Pancreas (tissue), 10 donors: Measurements from ENCODE around the gene POPDC3. TPM values are rescaled to one million over a fixed set of nuclear protein-coding genes. Genes with fewer than 3 reads are reported as not detected.
"Not testable (repeated sequence)": the region's sequence is repeated elsewhere in the genome, so short reads cannot be mapped to it uniquely, and the experiment has no call there.

Source experiments
- ATAC-seq, 4 donors: fragments of 200-7000 bp; cut with Tn5 transposase; one replicate each; pipeline versions ENCODE4 v1.8.0 to v1.9.1; 2020; ENCODE audit warnings: mild to moderate bottlenecking in 4 of 4, moderate library complexity in 4 of 4
- DNase-seq, 6 donors: peaks; one replicate each; pipeline ENCODE4 v3.0.0-alpha.2; 2020
- FAIRE-seq: peaks from 2 replicates; lab custom pipeline; 2012; peaks lifted over from hg19 to GRCh38; lab: Jason Lieb, UNC
- H3K27ac ChIP-seq, 4 donors: fragments of 200-600 bp; sonication (generic); 1 replicate in 3 of 4; 2 replicates in 1 of 4; pipeline versions ENCODE4 v1.5.0 to v1.8.0; 2020
- H3K27me3 ChIP-seq, 4 donors: fragments of 200-600 bp; one replicate each; pipeline ENCODE4 v1.8.0; 2021
- H3K36me3 ChIP-seq, 3 donors: fragments of 200-600 bp; sonication (generic) in 1 of 3; one replicate each; pipeline versions ENCODE4 v1.5.0 to v1.8.0; 2020 to 2021
- H3K4me1 ChIP-seq, 3 donors: fragments of 200-600 bp; one replicate each; pipeline ENCODE4 v1.8.0; 2021
- H3K4me3 ChIP-seq, 4 donors: fragments of 200-600 bp; sonication (generic) in 2 of 4; one replicate each; pipeline versions ENCODE4 v1.5.0 to v1.8.0; 2020 to 2021
- H3K9me3 ChIP-seq, 4 donors: fragments of 200-600 bp; one replicate each; pipeline ENCODE4 v1.8.0; 2021
- WGBS, 2 donors: extraction: QIAGEN DNeasy Blood & Tissue Kit; methylation state at CpG; one replicate each; pipeline ENCODE4 v1.1.7; 2013; 5-methylcytosine and 5-hydroxymethylcytosine counted together
- intact Hi-C, 3 donors: fragments of 100-400 bp; cut with DNase I; formaldehyde crosslinking; loops; one replicate each; pipeline versions ENCODE4 v1.11.1 to v1.14.2; 2022
- polyA plus RNA-seq, 2 donors: library from polyadenylated mRNA; stranded (reverse); fragments of 200-250 nt; gene quantifications; one replicate each; pipeline ENCODE4 v1.2.3, GENCODE V29; 2013
- total RNA-seq, 6 donors: library from RNA; stranded (reverse); fragmentation: NEBNext Ultra II Directional in 4 of 6; extraction: Animal tissue kit (Norgen Biotek cat#: 25700) in 4 of 6; gene quantifications; one replicate each; pipeline versions ENCODE4 v1.2.1 to v1.2.4, GENCODE V29; 2021 to 2023
- TF ChIP-seq, protein P1 (sequence below), 4 donors: fragments of 200-600 bp; sonication (generic) in 3 of 4; IDR thresholded peaks; one replicate each; pipeline versions ENCODE4 v1.5.0 to v1.8.0; 2021; ENCODE audit warnings: antibody characterized with exemption in 4 of 4
- donor health status: healthy with polysubstance abuse.
- donor health status: DM: no; HTN: no; CAD: no; lungs with moderate emphysema.
- donor health status: DM: no; HTN: no; CAD: no.
- donor health status: control.
- donor health status: control.
- donor health status: Bipolar disorder and iron deficiency.
- donor health status: DM: yes; HTN: yes; CAD: no.
- donor health status: DM: no; HTN: no; CAD: no.
- donor health status: DM: no; HTN: no; CAD: no.
- donor health status: DM: yes; HTN: yes; CAD: no.

The POPDC3 gene
- total and polyA plus RNA-seq, 8 donors, result 0.35 to 3.0 (median 0.75) TPM; not detected in 4

DNA sequence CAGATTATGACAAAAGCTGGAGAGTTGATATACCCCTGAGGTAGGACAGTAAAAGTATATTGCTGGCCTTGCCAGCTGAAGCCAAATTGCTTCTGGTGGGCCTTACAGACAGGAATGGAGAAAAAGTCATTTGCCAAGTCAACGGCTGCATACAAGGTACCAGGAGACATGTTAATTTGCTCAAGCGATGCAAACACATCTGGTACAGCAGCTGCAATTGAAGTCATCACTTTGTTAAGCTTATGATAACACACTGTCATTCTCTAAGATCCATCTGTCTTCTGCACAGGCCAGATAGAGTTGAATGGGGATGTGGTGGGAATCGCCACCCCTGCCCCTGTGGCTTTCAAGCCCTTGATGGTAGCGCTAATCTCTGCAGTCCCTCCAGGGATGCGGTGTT, 40.4 kb upstream of the POPDC3 start:
- H3K4me1 ChIP-seq, result no peaks in the 10 kb centered on the region
- ATAC-seq (no peak), FAIRE-seq (no peak), DNase-seq (no peak)
- TF ChIP-seq, protein P1, sequence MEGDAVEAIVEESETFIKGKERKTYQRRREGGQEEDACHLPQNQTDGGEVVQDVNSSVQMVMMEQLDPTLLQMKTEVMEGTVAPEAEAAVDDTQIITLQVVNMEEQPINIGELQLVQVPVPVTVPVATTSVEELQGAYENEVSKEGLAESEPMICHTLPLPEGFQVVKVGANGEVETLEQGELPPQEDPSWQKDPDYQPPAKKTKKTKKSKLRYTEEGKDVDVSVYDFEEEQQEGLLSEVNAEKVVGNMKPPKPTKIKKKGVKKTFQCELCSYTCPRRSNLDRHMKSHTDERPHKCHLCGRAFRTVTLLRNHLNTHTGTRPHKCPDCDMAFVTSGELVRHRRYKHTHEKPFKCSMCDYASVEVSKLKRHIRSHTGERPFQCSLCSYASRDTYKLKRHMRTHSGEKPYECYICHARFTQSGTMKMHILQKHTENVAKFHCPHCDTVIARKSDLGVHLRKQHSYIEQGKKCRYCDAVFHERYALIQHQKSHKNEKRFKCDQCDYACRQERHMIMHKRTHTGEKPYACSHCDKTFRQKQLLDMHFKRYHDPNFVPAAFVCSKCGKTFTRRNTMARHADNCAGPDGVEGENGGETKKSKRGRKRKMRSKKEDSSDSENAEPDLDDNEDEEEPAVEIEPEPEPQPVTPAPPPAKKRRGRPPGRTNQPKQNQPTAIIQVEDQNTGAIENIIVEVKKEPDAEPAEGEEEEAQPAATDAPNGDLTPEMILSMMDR (IDR thresholded peaks at IDR 0.05), result no peak
- intact Hi-C loops, result no loop called here
- H3K27ac ChIP-seq, result no peak overlapping the region
- 88 to 93% methylated on average over 5 of the region's 5 CpGs for WGBS, 2 donors
- H3K4me3 ChIP-seq, result no peak overlapping the region
- H3K36me3 ChIP-seq, result no peaks in the 10 kb centered on the region
- no peaks in the 10 kb centered on the region for H3K27me3 ChIP-seq
- no peaks in the 10 kb centered on the region for H3K9me3 ChIP-seq

DNA sequence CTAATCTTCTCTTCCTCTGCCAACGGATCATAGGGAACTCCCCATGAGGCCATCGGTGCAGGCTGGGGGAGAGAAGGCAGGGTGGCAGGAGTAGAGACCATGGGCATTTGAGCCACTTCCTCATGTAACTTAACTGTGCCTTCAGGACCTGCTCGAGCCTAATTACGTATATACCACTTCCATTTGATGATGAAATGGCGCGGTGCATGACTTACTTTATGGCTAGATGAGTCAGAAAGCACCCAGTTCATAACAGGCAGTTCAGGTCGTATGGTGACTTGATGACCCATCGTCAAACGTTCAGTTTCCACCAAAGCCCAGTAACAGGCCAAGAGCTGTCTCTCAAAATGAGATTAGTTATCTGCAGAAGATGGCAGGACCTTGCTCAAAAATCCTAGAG, 39.4 kb upstream of the POPDC3 start:
- H3K36me3 ChIP-seq, intact Hi-C loops, DNase-seq, H3K27ac ChIP-seq, H3K9me3 ChIP-seq, FAIRE-seq, ATAC-seq, H3K27me3 ChIP-seq, H3K4me3 ChIP-seq, H3K4me1 ChIP-seq: not testable (repeated sequence)
- 72 to 81% methylated on average over 9 of the region's 9 CpGs for WGBS, 2 donors

DNA sequence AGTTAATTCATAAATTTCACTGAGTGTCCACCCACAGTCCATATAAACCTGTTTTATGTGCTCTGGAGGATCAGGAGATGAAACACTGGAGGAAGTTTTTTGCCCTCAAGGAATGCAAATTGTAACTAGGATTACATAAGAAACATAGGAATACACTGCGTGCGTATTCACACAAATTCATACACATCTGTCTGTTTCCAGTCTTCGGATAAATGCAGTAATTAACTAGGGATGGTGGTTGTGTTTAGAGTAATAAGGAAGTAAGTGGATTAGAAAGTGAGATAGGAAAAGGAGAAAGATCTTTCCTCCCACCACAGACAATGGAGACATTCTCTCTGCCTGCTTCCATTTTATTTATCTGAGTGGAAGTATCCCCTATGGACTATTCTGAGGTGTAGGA, 35.7 kb upstream of the POPDC3 start:
- H3K36me3 ChIP-seq, result no peaks in the 10 kb centered on the region
- FAIRE-seq (no peak), DNase-seq (no peak), ATAC-seq (no peak)
- H3K27me3 ChIP-seq, result no peaks in the 10 kb centered on the region
- TF ChIP-seq, protein P1 (IDR thresholded peaks at IDR 0.05), result no peak
- 78 to 82% methylated on average over 3 of the region's 3 CpGs for WGBS, 2 donors
- H3K27ac ChIP-seq, result no peak overlapping the region
- intact Hi-C loops, result no loop called here
- no peaks in the 10 kb centered on the region for H3K9me3 ChIP-seq
- no peaks in the 10 kb centered on the region for H3K4me1 ChIP-seq
- no peak overlapping the region for H3K4me3 ChIP-seq

DNA sequence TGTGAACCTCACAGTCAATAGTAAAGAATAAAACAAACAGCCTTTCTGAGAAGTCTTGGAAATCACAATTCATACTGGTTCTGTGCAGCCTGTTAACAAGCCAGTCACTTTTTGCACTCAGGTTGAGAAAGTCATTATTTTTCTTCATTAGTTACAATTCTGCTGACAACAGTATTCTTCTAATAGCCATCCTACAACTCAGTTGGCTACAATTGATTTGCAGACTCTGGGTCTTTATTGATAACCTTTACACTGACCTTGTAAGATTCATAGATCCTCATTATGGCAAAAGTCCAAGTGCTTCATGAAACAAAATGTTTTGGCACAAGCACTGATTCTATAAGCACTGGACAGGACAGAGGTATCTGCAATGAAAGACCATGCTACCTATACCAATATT, 34.9 kb upstream of the POPDC3 start:
- no peak for ATAC-seq
- H3K36me3 ChIP-seq, result no peaks in the 10 kb centered on the region
- H3K4me3 ChIP-seq, result no peak overlapping the region
- no peak for DNase-seq
- TF ChIP-seq, protein P1 (IDR thresholded peaks at IDR 0.05), result no peak
- H3K27me3 ChIP-seq, result no peaks in the 10 kb centered on the region
- no peak overlapping the region for H3K27ac ChIP-seq
- intact Hi-C loops, result no loop called here
- no peaks in the 10 kb centered on the region for H3K9me3 ChIP-seq
- FAIRE-seq, result no peak
- no peaks in the 10 kb centered on the region for H3K4me1 ChIP-seq

DNA sequence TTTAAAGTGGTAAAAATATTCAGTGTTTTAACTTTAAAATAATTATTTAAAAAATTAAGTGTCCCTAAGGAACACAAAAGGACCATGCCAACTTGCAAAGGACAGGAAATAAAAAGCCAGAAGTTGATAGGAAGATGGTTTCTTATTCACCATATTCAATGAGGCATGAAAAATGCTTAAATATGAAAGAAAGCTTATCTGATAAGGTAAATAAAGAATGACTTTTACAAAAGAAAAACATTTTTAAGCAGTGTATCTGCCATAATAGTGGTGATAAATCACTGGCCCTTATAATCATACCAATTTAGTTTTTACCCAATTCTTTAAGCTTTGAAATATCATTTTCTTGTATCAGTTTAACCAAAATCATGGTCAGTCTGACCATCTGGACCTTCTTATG, 33.5 kb upstream of the POPDC3 start:
- TF ChIP-seq, protein P1 (IDR thresholded peaks at IDR 0.05), result no peak
- no peak for FAIRE-seq
- no peak for DNase-seq
- Histone ChIP-seq H3K27ac (no peak overlapping the region), H3K36me3 (no peaks in the 10 kb centered on the region), H3K27me3 (no peaks in the 10 kb centered on the region), H3K4me1 (no peaks in the 10 kb centered on the region), H3K9me3 (no peaks in the 10 kb centered on the region), H3K4me3 (no peak overlapping the region)
- ATAC-seq, result no peak
- intact Hi-C loops, result no loop called here

DNA sequence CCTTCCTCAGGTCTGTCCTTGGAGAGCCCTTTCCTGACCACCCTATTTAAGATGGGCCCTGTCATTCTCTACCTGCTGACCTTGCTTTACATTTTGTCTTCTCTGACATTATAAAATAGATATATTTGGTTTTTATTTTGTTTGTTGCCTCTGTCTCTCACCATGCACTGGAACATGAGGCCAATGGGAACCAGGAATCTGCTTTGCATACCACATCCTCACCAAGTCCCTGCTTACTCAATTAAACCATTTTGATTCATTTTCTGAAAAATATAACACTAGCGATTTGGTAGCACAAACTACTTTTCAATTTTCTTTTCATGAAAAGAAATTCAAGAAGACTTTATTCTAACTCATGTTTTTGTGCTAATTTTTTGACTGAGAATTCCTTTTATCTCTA, 32.8 kb upstream of the POPDC3 start:
- Histone ChIP-seq H3K27me3 (no peaks in the 10 kb centered on the region), H3K9me3 (no peaks in the 10 kb centered on the region), H3K36me3 (no peaks in the 10 kb centered on the region), H3K27ac (no peak overlapping the region), H3K4me3 (no peak overlapping the region), H3K4me1 (no peaks in the 10 kb centered on the region)
- WGBS, 2 donors, result 59 to 76% methylated on average over 1 of the region's 1 CpG
- TF ChIP-seq, protein P1 (IDR thresholded peaks at IDR 0.05), result no peak
- FAIRE-seq, result no peak
- intact Hi-C loops, result no loop called here
- no peak for ATAC-seq
- DNase-seq, result no peak
